Stimulated activated CD8-positive, alpha-beta memory T cell treated with anti-CD3 and anti-CD28 coated beads, Interleukin-4, amount 100 ng/mL, for 1 hour (primary cell): ENCODE measurements around the gene CREM.

Experiments used
- DNase-seq, 2 donors: peaks; one replicate each; pipeline ENCODE4 v3.0.0-alpha.2; 2020; ENCODE audit warnings: low read depth in 2 of 2, low spot score in 1 of 2

Gene CREM

GRCh38 chr10:35218339-35218955 lies 91.8 kb downstream of the CREM start:
- DNase-seq, result peak; percentile 67 to 68

- DNase-seq, result no peak
Observed at GRCh38 chr10:35219292-35219691, 92.6 kb downstream of the CREM start.

- no peak for DNase-seq
Observed at GRCh38 chr10:35219891-35220890, 93.5 kb downstream of the CREM start.

GRCh38 chr10:35223016-35223415 lies 96.4 kb downstream of the CREM start:
- DNase-seq, result no peak

- no peak for DNase-seq
Observed at GRCh38 chr10:35224045-35224740, 97.5 kb downstream of the CREM start.

GRCh38 chr10:35225204-35225603 lies 98.6 kb downstream of the CREM start:
- no peak for DNase-seq

GRCh38 chr10:35226507-35226906 lies 99.9 kb downstream of the CREM start:
- no peak for DNase-seq

- no peak for DNase-seq
Observed at GRCh38 chr10:35228058-35228457, 101.4 kb downstream of the CREM start.

- DNase-seq, result no peak
Observed at GRCh38 chr10:35231646-35232045, 105.0 kb downstream of the CREM start.

- no peak for DNase-seq
Observed at GRCh38 chr10:35232527-35232926, 105.9 kb downstream of the CREM start.

- DNase-seq, result no peak
Observed at GRCh38 chr10:35234073-35234472, 107.4 kb downstream of the CREM start.

- DNase-seq, result no peak
Observed at GRCh38 chr10:35236739-35237138, 110.1 kb downstream of the CREM start.

- no peak for DNase-seq
Observed at GRCh38 chr10:35237766-35238512, 111.3 kb downstream of the CREM start.

GRCh38 chr10:35244549-35244948 lies 117.9 kb downstream of the CREM start:
- DNase-seq, result no peak

- no peak for DNase-seq
Observed at GRCh38 chr10:35246770-35247343, 120.2 kb downstream of the CREM start.

- DNase-seq, result no peak
Observed at GRCh38 chr10:35251373-35252100, 124.9 kb downstream of the CREM start.

GRCh38 chr10:35257057-35257983 lies 130.7 kb downstream of the CREM start:
- no peak for DNase-seq

- no peak for DNase-seq
Observed at GRCh38 chr10:35259769-35260397, 133.2 kb downstream of the CREM start.
